GM19351 (cell line): ENCODE data around the gene GLIPR2.
"Not testable (repeated sequence)": the region's sequence is repeated elsewhere in the genome, so short reads cannot be mapped to it uniquely, and the experiment has no call there.

Source experiments
- ATAC-seq: cut with Tn5 transposase; IDR thresholded peaks from one replicate; pipeline ENCODE4 v1.9.1; 2021; ENCODE audit warnings: mild to moderate bottlenecking, moderate library complexity; ENCODE audit not compliant: unreplicated experiment

Gene GLIPR2

DNA sequence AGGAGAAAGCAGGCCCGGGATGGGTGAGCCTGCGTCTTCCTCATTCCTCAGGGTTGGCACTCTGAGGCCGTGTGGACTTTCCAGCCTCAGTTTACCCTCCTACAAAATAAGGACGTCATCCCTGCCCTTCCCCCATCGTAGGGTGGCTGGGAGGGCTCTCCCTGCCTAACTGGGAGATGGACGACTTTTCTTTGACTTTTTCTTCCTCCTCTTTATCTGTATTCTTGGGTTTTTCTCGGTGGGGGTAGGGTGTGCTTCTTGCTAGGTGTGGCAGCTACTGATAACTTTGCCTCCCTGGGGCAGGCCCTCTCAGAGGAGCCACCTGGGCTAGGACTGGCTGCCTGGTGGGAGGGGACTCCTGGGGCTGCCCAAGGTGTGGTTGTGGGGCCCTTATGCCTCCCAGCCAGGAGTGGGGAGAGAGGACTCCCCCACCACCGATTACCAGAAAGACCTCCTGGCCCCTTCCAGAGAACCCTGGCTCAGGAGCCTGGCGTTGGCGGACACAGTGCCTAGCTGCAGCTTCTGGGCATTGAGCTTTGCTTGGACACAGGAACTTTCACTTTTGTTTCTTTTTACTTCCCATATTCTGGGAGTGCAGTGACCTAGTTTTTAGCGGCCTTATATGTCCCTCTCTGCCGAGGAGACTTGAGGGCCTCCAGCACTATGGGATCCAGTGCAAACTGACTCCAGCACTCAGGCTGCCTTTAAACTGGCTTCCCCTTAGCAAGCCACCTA is 6.1 kb downstream of the GLIPR2 start:
- ATAC-seq: no peak

DNA sequence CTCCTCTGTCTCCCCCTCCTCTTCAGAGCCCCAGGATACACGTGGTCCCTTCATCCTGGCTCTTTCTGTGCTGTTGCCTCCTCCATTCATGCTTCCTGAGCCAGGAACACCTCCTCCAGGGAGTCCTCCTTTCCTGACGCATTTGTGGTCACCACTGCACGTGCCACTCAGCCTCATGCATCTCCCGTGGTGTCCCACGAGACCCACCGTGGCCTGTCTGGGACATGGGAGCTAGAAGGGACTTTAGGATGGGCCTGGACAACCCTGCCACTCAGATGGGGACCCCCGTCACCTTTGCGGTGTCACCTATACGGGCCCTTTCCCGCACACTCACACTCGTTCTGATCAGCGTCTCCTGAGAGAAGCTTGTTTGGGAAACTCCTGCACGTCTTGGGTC is 6.7 kb downstream of the GLIPR2 start:
- no peak for ATAC-seq

DNA sequence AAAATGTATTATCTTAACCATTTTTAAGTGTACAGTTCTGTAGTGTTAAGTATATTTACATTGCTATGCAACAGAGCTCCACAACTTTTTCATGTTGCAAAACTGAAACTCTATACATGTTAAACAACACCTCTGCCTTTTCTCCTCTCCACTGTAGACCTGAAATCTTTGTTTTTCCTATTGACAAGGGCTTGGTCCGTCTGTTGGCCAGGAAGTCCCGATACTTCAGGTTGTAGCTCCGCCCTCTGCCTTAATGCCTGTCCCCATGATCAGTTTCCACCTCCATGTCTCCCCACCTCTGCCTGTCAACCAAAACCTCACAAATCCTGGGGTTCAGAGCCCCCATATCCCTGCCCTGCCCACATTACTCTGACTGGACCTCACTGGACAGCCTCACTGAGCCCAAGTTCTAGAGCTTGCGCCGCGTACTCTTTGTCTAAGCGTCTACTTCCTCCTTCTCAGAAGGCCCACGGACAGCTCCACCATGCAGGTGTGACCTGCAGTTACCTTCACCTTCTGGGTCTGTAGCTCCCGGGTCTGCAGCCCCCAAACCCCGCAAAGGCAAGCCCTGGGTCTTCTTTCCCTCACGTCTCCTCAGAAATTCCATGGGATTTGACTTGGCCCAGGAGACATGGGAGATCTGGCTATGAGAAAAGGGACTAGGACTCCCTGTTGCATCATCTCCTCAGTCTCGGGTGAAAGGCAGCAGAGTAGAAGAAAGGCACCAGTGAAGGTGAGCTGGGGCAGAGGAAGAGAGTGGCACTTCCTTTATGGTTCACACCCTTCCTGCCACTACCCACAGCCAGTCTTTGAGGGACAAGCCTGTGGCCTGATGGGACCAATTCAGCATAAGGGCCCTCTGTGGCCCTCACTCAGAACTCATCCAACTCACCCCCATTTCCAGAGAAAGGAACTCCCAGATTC is 8.0 kb downstream of the GLIPR2 start:
- no peak for ATAC-seq

DNA sequence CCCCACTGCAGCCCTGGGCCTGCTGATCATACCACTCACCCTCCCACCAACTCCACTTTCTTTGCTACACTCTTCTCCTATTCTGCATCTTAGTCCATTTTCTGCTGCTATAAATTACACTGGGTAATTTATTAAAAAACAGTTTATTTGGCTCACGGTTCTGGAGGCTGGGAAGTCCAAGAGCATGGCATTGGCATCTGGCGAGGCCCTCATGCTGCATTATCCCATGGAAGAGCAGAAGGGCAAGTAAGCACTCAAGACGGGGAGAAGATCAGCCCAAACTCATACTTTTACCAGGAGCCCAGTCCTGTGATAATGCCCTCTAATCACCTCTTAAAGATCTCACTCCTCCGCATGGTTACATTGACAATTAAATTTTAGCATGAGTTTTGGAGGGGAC is 9.4 kb downstream of the GLIPR2 start:
- no peak for ATAC-seq

DNA sequence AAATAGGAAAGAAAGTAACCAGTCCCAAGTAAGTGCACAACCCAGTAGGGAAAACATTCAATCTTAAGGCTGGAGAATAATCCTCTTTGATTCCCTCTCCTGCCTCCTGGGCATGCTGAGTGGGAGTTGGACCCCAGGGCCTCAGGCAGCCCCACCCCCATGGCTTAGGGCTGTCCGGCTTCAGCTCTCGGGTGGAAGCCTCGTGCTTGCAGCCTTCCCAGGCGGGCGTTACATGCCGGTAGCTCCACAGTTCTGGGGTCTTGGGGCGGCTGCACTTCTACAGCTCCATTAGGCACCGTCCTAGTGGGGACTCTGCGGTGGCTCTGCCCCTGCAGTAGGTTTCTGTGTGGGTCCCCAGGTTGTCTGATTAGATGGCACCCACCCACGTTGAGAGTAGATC is 10.1 kb downstream of the GLIPR2 start:
- no peak for ATAC-seq

DNA sequence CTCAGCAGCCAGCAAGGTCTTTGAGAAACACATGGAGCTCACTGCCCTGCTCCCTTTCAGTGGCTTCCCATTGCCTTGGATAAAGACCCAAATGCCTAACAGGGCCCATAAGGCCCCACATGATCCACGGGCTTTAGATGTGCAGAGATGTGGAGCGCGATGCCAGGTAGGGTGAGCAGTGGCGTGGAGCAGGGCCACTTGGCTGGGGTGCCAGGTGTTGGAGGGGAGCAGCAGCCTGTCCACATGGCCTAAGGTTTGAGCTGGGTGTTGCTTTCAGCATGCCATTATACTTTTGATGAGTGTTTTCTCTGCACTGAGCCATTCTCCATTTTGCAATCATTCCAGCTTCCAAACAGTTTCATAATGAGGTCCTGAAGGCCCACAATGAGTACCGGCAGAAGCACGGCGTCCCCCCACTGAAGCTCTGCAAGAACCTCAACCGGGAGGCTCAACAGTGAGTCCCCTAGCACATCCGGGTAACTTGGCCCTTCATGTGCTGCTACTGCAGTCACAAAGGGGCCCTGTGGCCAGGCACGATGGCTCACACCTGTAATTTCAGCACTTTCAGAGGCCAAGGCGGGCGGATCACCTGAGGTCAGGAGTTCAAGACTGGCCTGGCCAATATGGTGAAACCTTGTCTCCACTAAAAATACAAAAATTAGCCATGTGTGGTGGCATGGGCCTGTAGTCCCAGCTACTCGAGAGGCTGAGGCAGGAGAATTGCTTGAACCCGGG is 11.1 kb downstream of the GLIPR2 start:
- ATAC-seq: no peak

DNA sequence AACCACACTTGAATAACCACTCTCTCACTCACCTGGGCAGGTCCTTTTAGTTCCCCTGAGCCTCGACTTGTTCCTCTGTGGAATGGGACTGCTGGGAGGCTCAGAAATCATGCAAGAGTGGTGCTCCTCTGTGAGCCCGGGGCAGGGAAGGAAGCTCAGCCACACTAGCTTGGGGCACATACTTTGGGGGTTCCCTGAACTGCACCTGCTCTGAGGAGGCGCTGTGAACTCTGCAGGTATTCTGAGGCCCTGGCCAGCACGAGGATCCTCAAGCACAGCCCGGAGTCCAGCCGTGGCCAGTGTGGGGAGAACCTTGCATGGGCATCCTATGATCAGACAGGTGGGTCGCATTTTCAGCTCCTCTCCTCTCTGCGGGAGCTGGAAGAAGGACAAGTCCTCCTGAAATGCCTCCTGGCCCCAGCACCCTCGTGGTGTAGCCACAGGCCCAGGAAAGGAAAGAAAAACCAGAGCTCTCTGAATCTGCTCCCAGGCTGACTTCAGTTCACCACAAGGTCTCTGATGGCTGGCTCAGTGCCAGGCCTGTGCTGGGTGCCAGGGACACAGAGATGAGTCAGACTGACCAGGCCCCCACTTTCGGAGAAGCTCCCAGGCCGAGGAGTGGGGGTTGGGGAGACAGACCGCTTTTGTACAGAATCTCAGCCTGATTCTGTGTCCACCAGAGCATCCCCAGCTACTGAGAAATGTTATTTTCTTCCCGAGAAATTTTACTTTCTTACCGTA is 11.9 kb downstream of the GLIPR2 start:
- peak; percentile 51 for ATAC-seq

DNA sequence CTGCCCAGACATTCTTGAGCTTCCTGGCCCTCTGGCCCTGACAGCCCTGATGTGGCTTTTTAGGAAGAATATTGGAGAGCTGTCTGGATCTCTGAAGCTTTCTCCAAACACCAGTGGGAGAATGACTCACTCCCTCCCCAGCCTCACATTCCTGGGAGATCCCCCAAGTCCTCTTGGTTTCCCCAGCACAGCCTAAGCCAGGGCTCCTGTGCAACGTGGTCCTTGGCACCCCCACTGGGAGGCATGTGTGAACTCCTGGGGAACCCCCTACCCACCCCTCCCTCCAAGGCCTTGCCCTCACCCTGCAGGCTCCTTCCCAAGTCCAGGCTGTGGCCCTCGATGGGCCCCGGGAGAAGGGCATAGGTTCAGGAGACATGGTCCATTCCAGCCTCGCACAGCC is 12.7 kb downstream of the GLIPR2 start:
- ATAC-seq: no peak

DNA sequence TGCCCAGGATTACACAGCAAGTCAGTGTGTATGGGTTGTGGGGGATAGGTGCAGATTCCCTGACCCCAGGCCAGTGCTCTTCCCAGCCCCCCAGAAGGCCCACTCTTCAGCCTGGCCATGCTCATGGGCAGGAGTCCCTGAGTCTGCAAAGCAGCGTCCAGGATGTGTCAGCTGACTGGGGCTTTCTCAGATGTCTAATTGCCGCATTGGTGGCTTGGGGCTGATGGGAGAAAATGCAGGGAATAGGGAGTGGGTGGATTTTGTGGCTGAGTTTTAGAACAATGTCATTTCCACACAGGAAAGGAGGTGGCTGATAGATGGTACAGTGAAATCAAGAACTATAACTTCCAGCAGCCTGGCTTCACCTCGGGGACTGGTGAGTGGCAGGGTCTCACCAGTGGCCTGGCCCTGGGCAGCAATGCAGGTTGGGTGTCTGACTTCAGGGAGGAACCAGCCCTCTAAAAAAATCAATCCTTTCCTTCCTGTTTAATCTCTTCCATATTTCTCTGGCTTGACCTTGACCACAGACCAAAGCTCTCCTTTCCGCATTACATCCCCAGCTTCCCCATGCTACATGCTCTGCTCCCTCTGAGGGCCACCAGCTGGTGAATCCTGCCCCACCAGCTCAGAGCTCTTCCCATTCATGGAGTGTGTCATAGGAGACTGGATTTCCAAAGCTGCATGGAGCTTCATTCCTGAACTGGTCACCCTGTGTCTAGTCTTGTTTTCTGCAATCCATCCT is 14.2 kb downstream of the GLIPR2 start:
- ATAC-seq: no peak

DNA sequence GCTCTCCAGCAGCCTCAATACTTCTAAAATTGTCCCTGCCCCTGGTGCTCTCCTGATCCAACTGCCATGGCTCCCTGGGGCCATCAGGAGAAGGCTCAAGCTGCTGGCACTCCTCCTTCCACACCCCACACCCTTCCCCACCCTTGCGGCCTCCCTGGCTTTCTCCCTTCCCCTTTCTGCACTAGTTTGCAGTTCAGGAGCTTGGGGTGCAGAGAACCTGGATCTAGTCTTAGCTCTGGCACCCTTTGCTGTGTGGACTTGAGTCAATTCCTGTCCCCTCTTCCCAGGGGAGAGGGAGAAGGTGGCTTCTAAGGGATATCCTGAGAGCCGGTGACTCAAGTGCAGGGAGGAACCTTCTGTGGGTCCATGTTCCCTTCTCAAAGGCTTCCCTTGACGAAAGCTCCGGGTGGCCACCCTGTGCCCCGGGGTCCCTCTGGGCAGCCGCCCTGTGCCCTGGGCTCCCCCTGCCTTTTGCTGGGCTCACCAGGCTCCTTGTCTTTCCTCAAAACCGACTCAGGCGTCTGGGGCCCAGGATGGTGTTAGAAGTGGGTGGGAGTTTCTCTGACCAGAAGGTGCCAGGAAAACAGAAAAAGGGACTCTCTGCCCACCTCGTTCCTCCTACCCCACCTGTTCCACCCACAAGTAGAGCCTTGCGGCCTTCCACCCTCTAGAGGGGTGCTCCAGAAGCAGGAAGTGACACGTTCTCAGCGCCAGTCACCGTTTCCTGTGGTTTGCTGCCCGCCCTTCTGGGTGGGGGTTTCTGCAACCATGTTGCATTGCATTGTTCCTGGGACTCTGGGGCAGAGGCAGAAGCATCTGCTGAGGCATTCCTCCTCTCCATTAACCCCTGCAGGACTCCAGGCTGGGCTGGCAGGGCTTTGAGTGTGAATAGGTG is 15.0 kb downstream of the GLIPR2 start:
- peak; percentile 78 for ATAC-seq

DNA sequence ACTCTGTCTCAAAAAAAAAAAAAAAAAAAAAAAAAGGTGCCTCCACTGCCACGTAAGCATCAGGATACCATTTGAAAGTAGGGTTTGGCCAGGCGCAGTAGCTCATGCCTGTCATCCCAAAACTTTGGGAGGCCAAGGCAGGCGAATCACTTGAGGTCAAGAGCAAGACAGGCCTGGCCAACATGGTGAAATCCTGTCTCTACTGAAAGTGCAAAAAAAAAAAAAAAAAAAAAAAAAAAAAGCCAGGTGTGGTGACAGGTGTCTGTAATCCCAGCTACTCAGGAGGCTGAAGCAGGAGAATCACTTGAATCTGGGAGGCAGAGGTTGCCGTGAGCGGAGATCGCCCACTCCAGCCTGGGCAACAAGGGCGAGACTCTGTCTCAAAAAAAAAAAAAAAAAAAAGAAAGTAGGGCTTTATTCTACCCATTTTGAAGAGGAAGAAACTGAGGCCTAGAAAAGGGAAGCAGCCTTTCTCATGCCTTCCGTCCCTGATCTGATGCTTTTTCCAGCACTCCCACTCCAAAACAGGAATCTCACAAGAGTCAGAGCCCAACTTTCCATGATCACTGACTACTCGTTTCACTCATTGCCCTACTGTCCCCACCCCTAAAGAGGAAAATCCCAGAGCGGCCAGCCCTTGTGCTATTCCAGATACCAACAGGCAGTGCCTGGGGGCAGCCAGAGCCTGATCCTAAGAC is 16.4 kb downstream of the GLIPR2 start:
- no peak for ATAC-seq

DNA sequence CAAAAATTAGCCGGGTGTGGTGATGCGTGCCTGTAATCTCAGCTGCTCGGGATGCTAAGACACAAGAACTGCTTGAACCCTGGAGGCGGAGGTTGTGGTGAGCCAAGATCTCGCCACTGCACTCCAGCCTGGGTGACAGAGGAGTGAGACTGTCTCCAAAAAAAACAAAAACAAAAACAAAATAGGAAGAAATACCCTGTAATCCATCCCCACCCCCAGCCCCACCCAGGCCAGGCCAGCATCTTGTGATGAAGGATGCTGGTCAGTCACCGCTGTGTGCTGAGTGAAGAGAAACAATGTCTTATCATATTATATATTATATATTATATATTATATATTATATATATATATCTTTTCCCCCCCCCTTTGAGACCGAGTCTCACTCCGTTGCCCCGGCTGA is 17.2 kb downstream of the GLIPR2 start:
- no peak for ATAC-seq

DNA sequence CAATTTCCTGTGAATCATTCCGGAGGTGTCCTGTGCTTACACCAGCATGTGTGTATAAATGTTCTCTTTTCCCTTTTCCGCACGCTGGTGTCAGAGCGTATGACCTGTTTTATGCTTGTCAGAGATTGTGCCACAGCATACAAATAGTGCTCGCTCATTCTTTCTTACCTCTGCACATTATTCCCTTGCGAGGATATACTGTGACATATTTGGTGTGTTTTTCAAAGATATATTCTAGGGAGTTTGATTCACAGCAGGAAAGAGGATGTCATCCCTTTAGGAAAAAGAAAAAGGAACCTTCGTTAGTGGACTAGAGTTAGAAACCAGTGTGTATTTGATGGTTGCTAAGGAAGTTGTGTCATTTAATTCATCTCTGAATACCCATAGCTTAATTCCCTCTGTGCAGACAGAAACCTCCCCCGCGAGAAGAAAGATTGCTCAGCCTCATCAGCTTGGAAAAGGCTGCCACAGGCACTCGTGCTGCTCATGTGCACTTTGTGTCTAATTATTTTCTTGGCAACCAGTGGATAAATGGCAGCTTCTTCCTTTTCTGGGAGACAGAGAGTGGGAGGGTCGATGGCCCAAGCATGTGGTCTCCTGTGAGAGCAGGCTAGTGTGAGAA is 17.9 kb downstream of the GLIPR2 start:
- no peak for ATAC-seq

DNA sequence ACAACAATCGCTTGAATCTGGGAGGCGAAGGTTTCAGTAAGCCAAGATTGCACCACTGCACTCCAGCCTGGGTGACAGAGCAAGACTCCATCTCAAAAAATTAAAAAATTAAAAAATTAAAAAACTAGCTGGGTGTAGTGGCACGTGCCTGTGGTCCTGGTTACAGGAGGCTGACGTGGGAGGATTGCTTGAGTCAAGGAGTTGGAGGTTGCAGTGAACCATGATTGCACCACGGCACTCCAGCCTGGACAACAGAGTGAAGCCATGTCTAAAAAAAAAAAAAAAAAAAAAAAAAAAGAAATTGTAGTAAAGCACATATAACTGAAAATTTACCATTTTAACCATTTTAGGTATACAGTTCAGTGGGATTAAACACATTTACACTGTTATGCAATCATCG is 19.6 kb downstream of the GLIPR2 start:
- ATAC-seq: no peak

DNA sequence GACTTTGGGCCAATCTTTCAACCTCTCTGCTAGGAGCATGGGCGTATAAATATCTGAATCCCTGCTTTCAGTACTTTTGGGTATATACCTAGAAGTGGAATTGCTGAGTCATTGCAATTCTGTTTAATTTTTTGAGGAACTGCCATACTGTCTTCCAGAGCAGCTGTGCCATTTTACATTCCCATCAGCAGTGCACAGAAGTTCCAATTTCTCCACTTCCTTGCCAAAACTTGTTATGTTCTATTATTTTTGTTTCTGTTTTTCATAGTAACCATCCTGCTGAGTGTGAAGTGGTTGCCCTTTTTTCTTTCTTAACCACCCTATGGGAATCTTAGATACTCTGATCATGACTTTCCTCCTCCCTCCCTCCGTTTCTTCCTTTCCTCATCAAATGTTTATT is 21.6 kb downstream of the GLIPR2 start:
- ATAC-seq: no peak

DNA sequence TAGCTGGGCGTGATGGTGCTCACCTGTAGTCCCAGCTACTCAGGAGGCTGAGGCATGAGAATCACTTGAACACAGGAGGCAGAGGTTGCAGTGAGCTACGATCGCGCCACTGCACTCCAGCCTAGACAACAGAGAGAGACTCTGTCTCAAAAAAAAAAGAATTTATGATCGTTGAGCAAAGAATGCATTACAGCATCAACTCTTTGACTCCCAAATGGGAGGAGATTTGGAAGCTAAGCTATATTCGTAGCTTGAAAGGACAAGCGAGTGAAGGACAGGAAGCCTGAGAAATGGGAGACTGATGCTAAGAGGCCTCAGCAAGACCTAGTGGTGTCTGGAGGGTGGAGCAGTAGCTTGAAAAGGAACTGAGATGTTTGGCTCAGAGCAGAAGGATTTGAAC is 22.4 kb downstream of the GLIPR2 start:
- ATAC-seq: no peak

DNA sequence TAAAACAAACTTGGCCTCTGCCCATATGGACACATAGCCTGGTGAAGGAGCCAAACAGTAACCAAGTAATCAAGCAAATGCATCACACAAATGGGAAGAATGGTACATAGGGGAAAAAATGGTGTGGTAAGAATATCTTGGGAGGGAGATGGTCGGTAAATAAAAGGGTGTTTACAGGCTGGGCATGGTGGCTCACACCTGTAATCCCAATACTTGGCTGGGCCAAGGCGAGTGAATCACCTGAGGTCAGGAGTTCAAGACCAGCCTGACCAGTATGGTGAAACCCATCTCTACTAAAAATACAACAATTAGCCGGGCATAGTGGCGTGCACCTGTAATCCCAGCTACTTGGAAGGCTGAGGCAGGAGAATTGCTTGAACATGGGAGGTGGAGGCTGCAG is 23.0 kb downstream of the GLIPR2 start:
- not testable (repeated sequence) for ATAC-seq

DNA sequence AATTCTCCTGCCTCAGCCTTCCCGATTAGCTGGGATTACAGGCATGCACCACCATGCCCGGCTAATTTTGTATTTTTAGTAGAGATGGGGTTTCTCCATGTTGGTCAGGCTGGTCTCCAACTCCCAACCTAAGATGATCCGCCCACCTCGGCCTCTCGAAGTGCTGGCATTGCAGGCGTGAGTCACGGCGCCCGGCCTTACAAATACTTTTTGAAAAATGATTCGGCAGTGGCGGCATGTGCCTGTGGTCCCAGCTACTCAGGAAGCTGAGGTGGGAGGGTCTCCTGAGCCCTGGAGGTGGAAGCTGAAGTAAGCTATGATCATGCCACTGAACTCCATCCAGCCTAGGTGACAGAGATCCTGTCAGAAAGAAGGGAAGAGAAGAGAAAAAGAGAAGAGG is 23.6 kb downstream of the GLIPR2 start:
- ATAC-seq: not testable (repeated sequence)
